GM19463 (cell line): ENCODE measurements around the gene DHRS1.

Experiments
- ATAC-seq: cut with Tn5 transposase; IDR thresholded peaks from one replicate; pipeline ENCODE4 v1.9.1; 2021; ENCODE audit warnings: mild to moderate bottlenecking, moderate library complexity; ENCODE audit not compliant: unreplicated experiment

The DHRS1 gene

DNA sequence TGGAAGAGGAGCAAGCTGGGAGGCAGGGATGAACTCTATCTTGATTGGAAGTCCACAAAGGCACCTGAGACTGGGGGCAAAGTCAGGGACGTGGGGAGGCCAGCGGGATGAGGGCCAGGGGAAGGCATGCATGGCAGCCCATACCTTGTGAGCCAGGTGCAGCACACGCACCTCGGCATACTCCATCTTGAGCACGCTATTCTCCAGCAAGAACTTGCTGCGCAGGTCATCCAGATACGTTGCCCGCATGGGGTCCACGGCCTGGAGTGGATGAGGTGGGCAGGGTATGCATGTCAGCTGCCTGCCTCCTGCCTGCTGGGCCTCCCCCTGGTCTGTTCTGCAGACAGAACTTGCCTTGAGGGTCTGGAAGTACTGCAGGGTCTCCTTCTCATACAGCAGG is 32.1 kb downstream of the DHRS1 start:
- no peak for ATAC-seq

DNA sequence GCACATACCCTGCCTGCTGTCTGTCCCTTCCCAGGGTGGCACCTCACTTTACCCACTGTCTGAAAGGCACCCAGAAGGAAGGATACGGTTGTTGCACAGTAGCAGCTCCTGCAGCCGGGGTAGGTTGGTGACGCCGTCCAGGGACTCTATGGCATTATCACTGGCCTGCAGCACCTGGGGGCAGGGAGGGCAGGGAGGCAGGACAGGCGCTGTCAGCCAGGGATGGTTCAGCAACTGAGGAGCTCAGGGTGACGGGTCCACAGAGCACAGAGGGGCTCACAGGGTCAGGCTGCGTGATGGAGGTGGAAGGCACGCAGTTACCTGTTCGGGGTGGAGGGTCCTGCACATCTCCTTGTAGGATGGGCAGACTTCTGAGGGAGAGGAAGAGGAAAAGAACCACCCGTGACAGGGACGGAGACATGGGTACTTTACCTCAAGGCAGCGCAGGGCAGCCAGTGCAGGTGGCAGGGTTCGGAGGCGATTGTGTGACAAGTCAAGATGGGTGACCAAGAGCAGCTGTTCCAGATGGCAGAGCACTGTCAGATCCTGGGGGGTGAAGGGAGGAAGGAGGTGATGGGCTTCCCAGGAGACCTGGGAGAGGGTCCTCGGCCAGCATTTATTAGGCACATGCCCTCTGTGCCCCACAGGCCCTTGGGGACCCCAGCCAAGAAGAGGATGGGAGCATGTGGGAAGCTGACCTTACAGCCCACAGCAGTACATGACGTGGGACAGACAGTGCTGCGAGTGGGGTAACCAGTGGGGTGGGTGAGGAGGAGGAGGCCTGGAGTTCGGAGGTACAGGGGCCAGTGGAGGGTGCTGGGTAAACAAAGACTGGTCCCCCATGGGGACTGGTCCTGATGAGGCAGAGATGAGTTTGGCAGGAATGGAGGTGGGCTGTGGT is 33.0 kb downstream of the DHRS1 start:
- ATAC-seq, result no peak

DNA sequence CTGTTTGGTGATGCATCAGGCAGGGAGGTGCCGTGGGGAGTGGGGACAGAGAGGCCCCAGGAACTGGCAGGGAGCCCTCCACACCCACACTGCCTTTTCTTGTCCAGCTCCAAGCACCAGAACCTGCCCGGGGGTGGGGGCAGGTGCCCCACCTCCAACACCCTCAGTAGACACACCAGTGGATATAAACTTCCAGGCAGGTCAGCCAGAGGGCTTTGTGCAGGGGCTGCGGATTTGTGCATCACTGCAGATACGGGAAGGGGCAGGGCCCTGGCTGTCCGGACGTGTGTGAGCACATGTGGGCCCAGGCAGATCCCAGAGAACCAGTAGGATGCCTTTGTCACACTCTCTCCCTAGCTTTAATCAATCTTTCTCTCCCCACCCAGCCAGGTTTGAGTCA is 35.3 kb downstream of the DHRS1 start:
- no peak for ATAC-seq

DNA sequence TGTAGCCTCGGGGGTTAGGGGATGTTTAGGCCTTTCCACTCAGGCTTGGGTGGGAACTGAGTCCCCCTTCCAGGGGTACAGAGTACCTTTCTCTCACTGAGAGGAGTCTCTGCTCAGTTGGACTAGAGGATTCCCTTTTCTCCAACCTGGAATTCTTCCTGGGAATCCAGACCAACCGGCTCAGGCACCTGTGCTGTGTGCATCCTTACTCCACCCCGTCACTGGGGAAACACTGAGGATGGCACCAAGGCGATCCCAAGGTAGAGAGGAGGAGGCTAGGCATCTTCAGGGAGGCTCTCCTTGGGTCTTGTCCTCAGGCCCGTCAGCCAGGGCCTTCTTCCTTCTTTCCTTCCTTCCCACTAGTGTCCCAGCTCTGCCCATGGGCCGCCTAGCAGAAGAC is 35.7 kb downstream of the DHRS1 start:
- ATAC-seq, result no peak

DNA sequence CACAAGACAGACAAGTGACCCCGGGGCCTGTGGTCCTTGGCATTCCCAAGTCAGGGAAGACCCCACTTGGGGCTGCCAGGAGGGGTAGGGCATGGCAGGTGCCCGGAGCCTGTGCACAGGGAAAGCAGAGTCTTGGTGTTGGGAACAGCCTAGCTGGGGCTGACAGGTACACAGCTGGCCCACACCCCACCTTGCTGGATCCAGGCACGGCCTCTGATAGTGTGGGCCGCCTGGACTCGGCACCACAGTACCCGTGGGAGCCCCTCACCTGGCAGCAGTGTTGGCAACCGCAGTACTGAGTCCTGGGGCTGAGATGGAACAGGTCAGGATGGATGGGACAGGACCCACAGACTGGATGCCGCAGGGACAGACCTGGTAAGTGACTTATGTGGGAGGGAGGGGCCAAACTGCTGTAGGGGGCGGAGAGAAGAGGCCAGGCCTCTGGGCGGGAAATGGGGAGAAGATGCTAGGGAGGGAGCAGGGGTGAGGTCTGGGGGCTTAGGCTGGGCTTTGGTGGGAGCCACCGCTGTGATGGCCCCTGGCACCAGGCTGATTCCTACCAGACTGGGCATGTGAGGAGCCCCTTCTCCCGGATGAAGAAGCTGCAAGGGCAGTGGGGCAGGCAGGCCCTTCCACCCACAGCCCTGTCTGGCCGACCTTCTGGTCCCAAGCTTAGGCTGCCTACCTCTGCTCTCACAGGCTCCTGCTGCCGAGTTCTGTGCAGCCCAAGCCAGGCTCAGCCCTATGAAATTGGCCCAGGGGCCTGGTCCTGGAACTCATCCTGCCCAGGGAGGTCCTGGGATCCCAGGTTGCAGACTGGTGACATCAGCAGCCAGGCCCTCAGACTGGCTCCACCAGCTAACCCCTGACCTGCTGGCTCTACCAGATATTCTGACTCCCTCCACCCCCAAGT is 36.5 kb downstream of the DHRS1 start, which contains the start of gene TGM1:
Gene TGM1, minus strand, starts transcription at position 357 of the 913 bp plus-strand sequence. CDS start 825 bp downstream, outside the sequence.
- no peak for ATAC-seq

DNA sequence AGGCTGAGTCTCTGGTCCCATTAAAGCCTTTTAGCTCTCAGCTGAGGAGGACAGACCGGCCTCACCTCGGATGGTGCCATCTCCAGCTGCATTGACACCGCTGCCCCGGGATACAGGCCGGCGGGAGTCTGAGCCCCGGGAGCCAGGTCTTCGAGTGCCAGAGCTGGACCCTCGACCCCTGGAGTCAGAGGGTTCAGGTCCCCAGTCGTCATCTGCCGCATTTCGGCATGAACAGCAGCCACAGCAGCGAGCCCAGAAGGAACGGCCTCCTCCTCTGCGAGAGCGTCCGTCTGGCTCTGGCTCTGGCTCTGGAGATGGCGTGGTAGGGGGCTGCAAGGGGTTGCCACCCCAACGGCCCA is 37.6 kb downstream of the DHRS1 start:
- no peak for ATAC-seq

DNA sequence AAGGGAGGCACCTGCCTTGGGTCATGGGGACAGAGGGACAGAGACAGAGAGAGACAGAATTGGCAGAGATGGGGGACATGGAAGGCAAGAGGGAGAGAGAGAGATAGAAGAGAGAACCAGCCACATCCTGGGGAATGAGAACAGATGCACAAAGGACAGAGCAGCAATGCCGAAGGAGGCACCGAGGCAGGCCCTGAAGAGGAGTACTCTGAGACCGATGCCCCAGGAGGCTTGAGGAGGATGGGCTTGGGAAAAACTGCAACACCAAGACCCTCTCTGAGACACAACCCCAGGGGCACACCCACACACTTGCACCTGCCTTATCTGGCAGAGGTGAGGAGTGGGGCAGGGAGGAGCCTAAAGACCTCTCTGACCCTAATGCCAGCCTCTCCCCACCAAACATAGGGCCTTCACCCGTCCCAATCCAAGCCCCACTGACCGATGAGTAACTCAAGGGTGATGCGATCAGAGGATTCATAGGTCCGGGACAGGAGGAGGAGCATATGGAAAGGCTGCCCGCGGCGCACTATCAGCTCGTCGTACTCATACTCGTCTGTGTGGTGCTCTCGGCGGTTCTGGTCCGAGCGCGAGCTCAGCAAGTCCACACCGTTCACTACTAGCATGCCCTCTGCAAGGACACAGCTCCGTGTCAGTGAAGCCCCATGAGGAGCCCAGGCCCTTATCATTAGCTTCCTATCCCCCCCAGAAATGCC is 38.2 kb downstream of the DHRS1 start:
- ATAC-seq, result no peak

DNA sequence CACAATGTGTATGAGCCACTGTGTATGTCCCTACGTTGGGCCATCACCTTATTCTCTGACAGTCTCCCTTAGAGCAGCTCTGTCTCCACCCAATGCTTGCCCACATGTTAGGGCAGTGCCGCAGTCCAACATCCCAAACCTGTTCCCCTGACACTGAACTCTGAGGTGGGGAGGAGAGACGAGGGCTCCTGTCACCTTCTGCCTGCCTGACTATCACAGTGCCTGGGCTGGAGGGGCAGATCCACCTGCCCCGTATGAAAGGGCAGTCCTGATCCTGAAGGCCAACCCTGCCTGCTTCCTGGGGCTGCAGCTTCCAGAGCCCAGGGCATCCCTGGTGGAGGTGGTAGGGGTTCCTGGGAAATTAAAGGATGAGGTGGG is 38.8 kb downstream of the DHRS1 start:
- no peak for ATAC-seq

DNA sequence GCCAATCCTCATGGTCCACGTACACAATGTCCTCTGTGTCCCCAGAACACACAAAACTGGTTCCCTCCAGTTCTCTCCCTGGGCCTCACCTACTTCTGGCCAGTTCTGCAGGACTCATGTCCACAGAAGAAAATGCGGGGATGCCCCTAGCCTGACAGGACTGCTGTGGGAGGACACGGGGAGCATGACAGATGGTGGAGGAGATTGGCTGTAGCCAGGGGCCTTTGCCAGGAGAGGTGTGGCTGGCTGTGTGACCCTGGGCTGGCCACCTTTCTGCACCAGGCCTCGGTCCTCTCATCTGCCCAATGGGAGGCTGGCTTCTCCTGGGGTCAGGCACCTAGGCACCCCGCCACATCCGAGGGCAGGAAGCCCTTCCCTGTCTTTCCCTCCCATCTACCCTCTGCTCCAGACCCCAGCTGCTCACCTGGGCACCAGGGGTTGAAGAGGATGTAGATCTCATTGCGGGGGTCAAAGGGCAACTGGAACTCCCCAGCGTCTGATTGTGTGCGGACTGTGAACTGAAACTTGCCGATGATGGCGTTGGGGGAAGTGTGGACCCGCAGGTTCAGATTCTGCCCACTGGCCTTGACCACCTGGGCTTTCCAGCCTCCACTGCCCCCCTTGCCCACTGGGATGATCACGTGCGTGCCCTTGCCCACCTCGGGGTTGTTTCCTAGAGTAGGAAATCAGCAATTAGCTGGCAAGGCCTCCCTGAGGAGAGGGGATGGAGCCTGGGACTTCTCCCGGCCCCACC is 39.4 kb downstream of the DHRS1 start:
- ATAC-seq, result no peak

DNA sequence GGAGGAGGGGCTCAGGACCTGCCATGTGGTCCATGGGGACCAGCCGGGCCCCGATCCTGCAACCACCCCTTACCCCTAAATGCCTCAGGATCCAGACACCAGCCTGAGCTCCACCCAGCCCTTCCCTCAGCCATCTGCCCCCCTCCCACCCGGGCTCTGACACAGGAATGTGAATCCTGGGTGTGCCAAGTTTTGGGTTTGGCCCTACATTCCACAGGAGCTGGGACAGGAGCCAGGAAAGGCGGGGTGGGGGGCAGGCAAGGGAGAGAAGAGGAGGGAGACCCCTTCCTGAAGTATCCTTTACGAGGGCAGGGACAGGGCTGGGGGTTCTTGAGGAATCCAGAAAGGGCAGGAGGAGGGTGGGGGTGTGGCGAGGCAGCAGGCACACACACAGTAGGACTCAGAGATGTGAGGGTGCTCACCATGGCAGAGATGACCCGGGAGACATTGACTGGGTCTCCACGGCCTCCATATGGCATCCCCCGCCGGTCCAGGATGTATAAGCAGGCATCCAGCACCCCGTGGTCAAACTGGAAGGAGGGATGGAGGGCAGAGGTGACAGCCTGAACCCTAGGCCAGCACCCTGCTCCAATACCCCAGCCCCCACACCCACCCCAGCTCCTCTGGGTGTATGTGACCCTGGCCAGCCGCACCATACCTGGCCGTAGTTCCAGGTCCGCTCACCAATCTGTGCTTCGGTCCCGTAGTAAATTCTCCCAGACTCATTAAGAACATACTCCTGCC is 40.1 kb downstream of the DHRS1 start:
- no peak for ATAC-seq

DNA sequence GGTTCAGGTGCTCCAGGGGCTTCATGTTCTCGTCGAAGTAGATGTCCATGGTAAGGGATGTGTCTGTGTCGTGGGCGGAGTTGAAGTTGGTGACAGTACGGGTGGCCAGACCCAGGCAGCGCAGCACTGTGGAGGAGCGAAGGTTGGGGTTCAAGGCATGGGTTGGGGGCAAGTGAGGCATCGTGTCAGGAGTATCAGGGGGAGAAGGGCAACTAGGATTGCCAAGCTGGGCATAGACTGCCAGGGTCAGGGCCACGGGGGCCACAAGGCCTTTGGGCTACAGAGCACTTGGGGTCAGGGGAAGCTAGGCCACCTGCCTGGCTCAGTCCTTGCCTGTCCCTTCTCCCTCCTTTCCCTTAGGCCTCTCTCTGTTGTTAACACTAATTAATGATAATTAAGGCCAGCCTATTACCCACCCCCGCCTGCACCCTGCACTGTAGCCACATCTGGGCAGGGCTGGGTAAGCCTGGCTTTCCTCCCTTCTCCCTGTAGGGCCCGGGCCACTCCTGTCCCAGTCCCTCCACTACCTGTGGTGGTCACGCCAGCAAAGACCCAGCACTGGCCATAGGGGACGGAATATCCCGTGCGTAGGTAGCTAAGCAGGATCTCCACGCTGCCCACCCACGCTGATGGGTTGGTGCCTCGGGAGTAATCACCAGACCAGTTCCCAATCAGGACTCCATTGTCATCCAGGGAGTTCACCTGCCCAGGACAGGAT is 40.9 kb downstream of the DHRS1 start:
- ATAC-seq, result no peak

DNA sequence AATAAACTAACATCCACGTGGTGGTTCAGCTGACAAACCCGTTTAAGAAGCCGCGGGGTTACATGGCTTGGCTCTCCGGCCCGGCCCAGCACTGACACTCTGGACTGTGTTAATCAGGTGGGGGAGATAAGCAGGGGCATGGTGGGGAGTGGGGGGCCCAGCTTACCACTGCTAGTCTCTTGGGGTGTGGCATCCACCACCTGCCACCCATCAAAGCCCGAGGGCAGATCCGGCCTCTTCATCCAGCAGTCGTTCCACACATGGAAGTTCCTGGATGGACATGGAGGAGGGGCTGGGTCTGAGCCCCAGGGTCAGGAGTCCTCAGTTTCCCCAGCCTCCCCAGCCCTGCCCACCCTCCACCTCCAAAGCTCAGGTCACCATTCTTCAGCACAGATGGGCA is 41.5 kb downstream of the DHRS1 start:
- no peak for ATAC-seq

DNA sequence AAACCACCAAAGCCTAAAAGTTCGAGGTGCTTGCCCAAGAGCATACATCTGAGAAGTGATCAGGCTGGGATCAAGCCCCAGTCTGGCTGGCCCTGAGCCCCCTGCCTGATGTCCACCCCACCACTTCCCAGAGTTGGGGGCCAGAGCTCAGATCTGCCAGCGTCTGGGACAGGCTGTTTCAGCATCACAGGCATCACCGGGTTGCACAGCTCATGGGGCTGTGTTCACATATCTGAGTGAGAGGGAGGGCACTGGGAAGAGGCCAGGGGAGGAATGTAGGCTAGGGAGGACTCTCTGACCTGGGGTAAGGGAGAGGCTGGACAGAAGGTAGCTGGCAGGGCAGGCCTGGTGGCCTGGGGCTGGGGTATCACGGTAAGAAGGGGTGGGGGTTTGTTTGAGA is 42.6 kb downstream of the DHRS1 start:
- ATAC-seq, result no peak

DNA sequence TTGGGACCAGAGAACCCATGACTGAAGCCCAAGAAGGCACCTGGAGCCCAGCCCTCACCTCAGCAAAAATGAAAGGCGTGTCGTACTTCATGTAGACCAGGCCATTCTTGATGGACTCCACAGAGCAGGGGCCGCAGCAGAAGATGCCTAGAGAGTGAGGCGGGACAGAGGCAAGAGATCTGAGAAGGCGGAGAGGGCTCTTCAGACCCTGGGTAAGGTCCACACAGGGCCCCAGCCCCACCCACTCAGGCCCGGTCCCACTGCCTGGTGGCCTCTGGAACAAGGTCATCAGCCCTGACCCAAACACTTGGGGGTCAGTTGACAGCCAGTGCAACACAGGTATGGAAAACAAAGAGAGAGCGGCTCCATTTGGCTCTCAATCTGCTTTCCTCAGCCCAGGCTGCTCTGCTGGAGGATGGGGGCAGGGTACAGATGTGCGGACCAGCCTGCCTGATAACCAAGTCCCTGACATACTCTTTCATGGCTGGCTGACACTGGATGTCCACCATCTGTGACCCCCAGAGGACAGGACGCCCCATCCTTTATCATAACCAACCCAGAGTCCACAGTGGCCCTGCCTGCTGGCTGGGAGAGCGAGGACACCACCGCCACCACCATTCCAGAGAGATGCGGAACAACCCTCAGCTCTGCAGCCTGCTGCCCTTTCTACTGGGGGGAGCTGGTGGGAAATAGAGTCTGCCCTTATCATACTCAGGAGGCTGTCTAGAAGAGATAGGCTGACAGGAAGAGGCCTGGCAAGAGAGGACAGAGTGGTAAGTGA is 43.5 kb downstream of the DHRS1 start:
- ATAC-seq, result no peak

DNA sequence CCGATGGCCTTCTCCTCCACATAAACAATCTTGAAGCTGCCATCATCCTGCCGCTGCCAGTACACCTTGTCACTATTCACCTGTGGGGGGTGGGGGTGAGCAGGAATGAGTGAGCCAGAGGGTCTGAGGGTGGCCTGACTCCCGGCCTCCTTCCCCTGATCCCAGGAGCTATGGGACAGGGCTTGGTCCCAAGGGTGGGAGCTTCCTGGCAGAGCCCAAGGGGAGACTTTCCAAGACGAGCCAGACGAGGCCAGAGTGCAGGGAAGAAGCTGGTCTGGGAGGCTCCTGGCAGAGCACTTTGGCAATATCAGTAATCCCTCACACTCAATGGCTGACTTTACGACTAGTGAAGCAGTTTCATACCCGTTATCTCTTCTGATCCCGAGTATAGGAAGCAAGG is 44.1 kb downstream of the DHRS1 start:
- ATAC-seq, result no peak

DNA sequence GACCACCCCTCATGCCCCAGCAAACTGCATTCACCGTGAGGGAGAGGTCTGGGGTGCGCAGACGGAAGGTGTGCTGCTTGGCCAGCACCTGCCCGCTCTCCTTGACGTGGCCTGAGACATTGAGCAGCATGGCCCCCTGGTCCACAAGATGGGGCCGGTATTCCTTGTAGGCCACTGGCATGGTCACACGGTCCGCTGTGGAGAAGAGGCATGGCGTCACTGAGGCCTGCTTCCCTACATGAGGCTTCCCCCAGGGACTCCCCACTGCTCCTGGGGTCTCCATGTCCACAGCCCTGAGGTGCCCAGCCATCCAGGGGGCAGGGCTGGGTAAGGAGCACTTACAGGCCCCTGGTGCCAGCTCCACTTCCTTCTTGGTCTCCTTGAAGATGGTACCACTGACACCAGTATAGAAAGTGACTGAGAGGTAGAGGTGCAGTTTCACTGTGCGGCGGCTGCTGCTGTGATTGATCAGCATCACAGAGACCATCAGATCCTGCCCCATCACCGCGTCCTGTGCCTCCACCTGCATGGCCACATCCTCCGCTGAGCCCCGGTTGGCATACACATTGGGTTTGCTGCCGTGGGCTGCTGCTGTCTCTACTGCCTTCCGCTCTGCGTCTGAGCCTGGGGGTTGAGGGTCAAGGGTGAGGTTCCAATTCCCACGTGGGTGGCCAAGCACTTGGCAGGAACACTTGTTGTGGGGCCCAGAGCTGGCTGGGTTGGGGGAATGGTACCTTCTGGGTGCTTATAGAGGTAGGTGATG is 44.8 kb downstream of the DHRS1 start:
- ATAC-seq, result no peak

DNA sequence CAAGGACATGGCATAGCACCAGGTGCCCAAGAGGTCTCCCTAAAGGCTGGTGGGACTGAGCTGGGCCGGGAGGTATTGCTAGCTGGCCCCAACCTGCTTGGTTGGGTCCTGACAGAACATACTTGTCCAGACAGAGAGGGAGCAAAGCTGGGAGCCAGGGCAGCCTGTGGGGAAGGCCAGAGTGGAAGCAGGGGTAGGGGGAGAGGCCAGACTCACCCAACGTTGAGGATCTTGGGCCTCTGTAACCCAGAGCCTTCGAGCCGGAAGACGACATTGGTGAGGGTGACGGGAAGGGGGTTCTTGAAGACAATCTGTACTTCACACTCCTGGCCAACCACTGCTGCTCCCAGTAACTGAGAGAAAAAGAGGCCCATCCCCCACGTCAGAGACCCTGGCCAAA is 45.6 kb downstream of the DHRS1 start:
- ATAC-seq, result no peak
